ENCODE results near the gene CDK16. TPM values are rescaled to one million over a fixed set of nuclear protein-coding genes. Genes with fewer than 3 reads are reported as not detected.

Gene CDK16
- total and polyA plus RNA-seq, 10 donors, result 18.4 to 75.3 (median 55.7) TPM

DNA sequence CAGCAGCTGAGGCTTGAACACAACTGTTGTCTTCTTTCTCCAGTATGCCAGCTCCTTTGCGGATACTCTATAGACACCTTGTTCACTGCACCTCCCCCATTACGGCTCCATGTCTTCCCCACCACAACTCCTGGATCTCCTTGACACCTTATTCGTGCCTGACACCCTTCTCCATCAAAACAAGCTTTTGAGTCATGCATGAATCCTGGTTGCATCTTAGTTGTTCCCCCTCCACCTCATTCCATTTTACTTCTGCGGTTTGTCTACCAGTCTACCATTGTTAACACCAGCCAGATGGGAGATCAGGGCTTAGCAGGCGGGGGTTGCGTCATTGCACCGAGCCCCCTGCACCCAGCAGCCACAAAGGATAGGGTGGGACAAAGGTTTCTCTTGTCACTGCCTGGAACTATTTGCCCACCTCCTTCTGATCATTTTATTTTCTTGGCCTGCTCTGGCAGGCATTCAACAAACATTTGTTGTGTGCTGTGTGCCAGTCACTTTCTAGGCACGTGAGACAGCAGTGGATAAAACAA lies 2.0 kb upstream of the CDK16 start:
- TF ChIP-seq, protein P1, sequence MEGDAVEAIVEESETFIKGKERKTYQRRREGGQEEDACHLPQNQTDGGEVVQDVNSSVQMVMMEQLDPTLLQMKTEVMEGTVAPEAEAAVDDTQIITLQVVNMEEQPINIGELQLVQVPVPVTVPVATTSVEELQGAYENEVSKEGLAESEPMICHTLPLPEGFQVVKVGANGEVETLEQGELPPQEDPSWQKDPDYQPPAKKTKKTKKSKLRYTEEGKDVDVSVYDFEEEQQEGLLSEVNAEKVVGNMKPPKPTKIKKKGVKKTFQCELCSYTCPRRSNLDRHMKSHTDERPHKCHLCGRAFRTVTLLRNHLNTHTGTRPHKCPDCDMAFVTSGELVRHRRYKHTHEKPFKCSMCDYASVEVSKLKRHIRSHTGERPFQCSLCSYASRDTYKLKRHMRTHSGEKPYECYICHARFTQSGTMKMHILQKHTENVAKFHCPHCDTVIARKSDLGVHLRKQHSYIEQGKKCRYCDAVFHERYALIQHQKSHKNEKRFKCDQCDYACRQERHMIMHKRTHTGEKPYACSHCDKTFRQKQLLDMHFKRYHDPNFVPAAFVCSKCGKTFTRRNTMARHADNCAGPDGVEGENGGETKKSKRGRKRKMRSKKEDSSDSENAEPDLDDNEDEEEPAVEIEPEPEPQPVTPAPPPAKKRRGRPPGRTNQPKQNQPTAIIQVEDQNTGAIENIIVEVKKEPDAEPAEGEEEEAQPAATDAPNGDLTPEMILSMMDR (IDR thresholded peaks at IDR 0.05 in 8 of 11, conservative IDR thresholded peaks at IDR 0.05 in 3 of 11), result no peak
- peak in 2 of 3 donors; percentile 13 to 17 for TF ChIP-seq POLR2AphosphoS5 (IDR thresholded peaks at IDR 0.05)
- intact Hi-C loops (cut with DNase I; ENCODE audit: low total_unique reads), result no loop called here
- H3K27me3 ChIP-seq (replicated peaks in 1 of 7), result no peaks in the 10 kb centered on the region
- peaks cover 4 to 54% (median 48%) of the 10 kb centered on the region in 6 donors for H3K36me3 ChIP-seq
- whole genome bisulfite sequencing, 5 donors, result 82 to 92% (median 90%) methylated on average over 8 of the region's 8 CpGs
- H3K27ac ChIP-seq, result peak overlapping the region in 7 of 8 donors; percentile 80 to 99 (median 98)
- peak; percentile 77 for DNase-seq
- no peak overlapping the region for H3K4me3 ChIP-seq
- H3K4me1 ChIP-seq, result peaks cover 16 to 38% (median 30%) of the 10 kb centered on the region in 6 donors
- H3K9me3 ChIP-seq, result no peaks in the 10 kb centered on the region

DNA sequence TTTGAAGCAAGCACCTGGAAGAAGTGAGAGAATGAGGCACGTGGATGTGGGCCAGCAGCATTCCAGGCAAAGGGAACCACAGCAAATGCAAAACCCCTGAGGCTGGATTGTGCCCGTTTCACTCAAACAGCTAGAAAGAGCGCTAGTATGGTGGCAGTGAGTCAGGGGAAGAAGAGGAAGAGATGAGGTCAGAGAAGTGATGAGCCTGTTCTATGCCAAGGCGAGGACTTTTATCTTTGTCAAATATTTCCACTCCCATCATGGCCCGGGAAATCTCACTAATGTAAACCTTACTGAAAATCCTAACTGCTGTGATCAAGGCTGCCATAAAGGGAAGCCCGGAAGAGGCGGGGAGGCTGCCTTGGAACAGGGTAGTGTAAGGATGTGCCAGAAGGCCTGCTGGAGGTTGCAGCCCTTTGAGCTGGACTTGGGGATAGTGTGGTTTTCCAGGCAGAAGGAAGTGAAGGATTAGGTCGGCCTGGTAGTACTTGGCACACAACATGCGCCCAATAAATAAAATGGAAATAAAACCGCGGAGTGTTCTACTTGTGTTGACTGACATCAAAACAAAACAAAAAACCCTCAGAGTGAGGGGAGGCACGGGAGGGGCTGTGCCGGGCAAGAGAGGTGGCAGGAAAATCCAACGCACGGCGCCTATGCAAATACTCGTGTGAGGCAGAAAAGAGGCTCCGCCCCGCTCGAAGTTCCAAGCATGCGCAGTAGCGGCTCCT lies 1.2 kb upstream of the CDK16 start:
- intact Hi-C loops (cut with DNase I; ENCODE audit: low total_unique reads), result no loop called here
- Histone ChIP-seq H3K27me3 (replicated peaks in 1 of 7) (no peaks in the 10 kb centered on the region), H3K9me3 (no peaks in the 10 kb centered on the region), H3K27ac (peak overlapping the region; percentile 4 to 99 (median 98)), H3K36me3 (peaks cover 4 to 49% (median 40%) of the 10 kb centered on the region in 6 donors), H3K4me3 (peak overlapping the region in 5 of 8 donors; percentile 19 to 96 (median 85)), H3K4me1 (peaks cover 16 to 45% (median 31%) of the 10 kb centered on the region in 6 donors)
- DNase-seq, result peak; percentile 98
- 9 to 20% (median 13%) methylated on average over 22 of the region's 22 CpGs for WGBS, 5 donors
- peak in 2 of 3 donors; percentile 3 to 67 for TF ChIP-seq POLR2AphosphoS5 (IDR thresholded peaks at IDR 0.05)
- TF ChIP-seq, protein P1 (IDR thresholded peaks at IDR 0.05 in 8 of 11, conservative IDR thresholded peaks at IDR 0.05 in 3 of 11), result no peak

DNA sequence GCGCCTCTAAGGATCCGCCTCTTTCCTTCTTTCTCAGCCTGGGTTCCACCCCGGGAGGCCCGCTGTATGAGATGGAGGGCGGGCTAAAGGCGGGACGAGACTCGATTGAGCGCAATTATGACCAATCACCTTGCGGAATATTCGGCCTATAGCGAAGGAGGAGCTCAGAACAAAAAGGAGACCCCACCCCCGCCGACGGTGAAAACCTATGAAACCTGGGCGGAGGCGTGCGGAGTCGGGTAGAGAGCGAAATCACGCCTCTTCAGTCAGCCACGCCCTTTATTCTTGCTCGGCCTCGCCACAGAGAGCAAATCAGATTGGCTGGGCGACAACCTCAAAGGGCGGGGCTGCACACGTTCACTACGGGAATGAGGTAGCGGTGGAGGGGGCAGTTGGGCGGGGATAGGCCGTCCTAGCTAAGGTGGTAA lies 615 bp upstream of the CDK16 start:
- TF ChIP-seq POLR2A (IDR thresholded peaks at IDR 0.05), result no peak
- peak in 2 of 3 donors; percentile 58 to 67 for TF ChIP-seq POLR2AphosphoS5 (IDR thresholded peaks at IDR 0.05)
- TF ChIP-seq, protein P1 (IDR thresholded peaks at IDR 0.05 in 8 of 11, conservative IDR thresholded peaks at IDR 0.05 in 3 of 11), result peak in 1 of 11 experiments; percentile 14
- no peaks in the 10 kb centered on the region for H3K27me3 ChIP-seq (replicated peaks in 1 of 7)
- H3K4me3 ChIP-seq, result peak overlapping the region; percentile 54 to 96 (median 73)
- no peaks in the 10 kb centered on the region for H3K9me3 ChIP-seq
- H3K27ac ChIP-seq, result peak overlapping the region; percentile 95 to 99 (median 98)
- WGBS, 5 donors, result 0 to 9% (median 0%) methylated on average over 12 to 31 of the region's 31 CpGs
- intact Hi-C loops (cut with DNase I; ENCODE audit: low total_unique reads), result no loop called here
- peaks cover 16 to 45% (median 31%) of the 10 kb centered on the region in 6 donors for H3K4me1 ChIP-seq
- DNase-seq, result peak; percentile 99
- peaks cover 2 to 44% (median 35%) of the 10 kb centered on the region in 6 donors for H3K36me3 ChIP-seq
